CD14-positive monocyte (primary cell): ENCODE results near the gene RASGRP3. TPM values are rescaled to one million over a fixed set of nuclear protein-coding genes. Genes with fewer than 3 reads are reported as not detected.

ENCODE experiments used
- DNase-seq, 3 donors: peaks; one replicate each; pipeline ENCODE4 v3.0.0-alpha.2; 2011 to 2022
- H2AFZ ChIP-seq: 2 replicates; pipeline ENCODE4 v1.6.0; 2012; ENCODE audit warnings: mild to moderate bottlenecking, low read depth, low read length, inconsistent platforms; ENCODE audit not compliant: insufficient read depth, poor library complexity, severe bottlenecking
- H3K27ac ChIP-seq, 2 donors: 1 replicate in 1 of 2; 2 replicates in 1 of 2; pipeline ENCODE4 v1.5.1; 2012 to 2013; ENCODE audit warnings: low read length in 2 of 2, control low read depth in 1 of 2, inconsistent platforms in 1 of 2, low read depth in 1 of 2, mild to moderate bottlenecking in 1 of 2
- H3K27me3 ChIP-seq, 2 donors: one replicate each; pipeline versions ENCODE4 v1.6.0 to v1.6.1; 2011 to 2013; ENCODE audit warnings: low read length in 2 of 2; ENCODE audit not compliant: control insufficient read depth in 2 of 2, insufficient read depth in 2 of 2
- H3K36me3 ChIP-seq, 2 donors: replicated peaks in 1 of 2; 1 replicate in 1 of 2; 2 replicates in 1 of 2; pipeline versions ENCODE4 v1.5.1 to v1.6.1; 2012 to 2013; ENCODE audit warnings: low read length in 2 of 2, control low read depth in 1 of 2, inconsistent platforms in 1 of 2, mild to moderate bottlenecking in 1 of 2; ENCODE audit not compliant: insufficient read depth in 2 of 2, control insufficient read depth in 1 of 2
- H3K4me1 ChIP-seq, 2 donors: 1 replicate in 1 of 2; 2 replicates in 1 of 2; pipeline versions ENCODE4 v1.5.1 to v1.6.1; 2012 to 2013; ENCODE audit warnings: low read length in 2 of 2, control low read depth in 1 of 2, inconsistent platforms in 1 of 2, mild to moderate bottlenecking in 1 of 2, moderate library complexity in 1 of 2; ENCODE audit not compliant: insufficient read depth in 2 of 2, control insufficient read depth in 1 of 2
- H3K4me2 ChIP-seq: replicated peaks from 2 replicates; pipeline ENCODE3; 2012; ENCODE audit warnings: low read length, moderate library complexity, mild to moderate bottlenecking; ENCODE audit not compliant: poor library complexity, severe bottlenecking; ENCODE audit errors: extremely low read depth
- H3K4me3 ChIP-seq, 3 experiments: fragments of 200-600 bp in 1 of 3; sonication (generic) in 1 of 3; replicated peaks in 1 of 3; 1 replicate in 2 of 3; 2 replicates in 1 of 3; pipeline ENCODE4 v1.5.1; 2011 to 2013; ENCODE audit warnings: low read length in 3 of 3, mild to moderate bottlenecking in 3 of 3, control low read depth in 2 of 3, low read depth in 2 of 3, inconsistent platforms in 1 of 3, moderate library complexity in 1 of 3
- H3K79me2 ChIP-seq: 2 replicates; pipeline ENCODE4 v1.6.0; 2012; ENCODE audit warnings: mild to moderate bottlenecking, control low read depth, inconsistent platforms, low read length, moderate library complexity; ENCODE audit not compliant: insufficient read depth
- H3K9ac ChIP-seq: 2 replicates; pipeline ENCODE4 v1.6.0; 2017; ENCODE audit warnings: low read length, mild to moderate bottlenecking; ENCODE audit not compliant: insufficient read depth, poor library complexity, severe bottlenecking
- H3K9me3 ChIP-seq, 2 donors: replicated peaks in 1 of 2; 1 replicate in 1 of 2; 2 replicates in 1 of 2; pipeline versions ENCODE4 v1.5.1 to v1.6.1; 2012 to 2013; ENCODE audit warnings: low read length in 2 of 2, control low read depth in 1 of 2; ENCODE audit not compliant: control insufficient read depth in 1 of 2, insufficient read depth in 1 of 2
- H4K20me1 ChIP-seq: 2 replicates; pipeline ENCODE4 v1.6.0; 2012; ENCODE audit warnings: mild to moderate bottlenecking, low read length, control low read depth, moderate library complexity; ENCODE audit not compliant: insufficient read depth
- H3K27ac Mint-ChIP-seq, 7 donors: one replicate each; pipeline ENCODE4 v1.8.0; 2020; ENCODE audit warnings: mild to moderate bottlenecking in 7 of 7, mixed read lengths in 7 of 7, moderate library complexity in 6 of 7, inconsistent platforms in 2 of 7
- H3K27me3 Mint-ChIP-seq, 3 donors: one replicate each; pipeline ENCODE4 v1.8.0; 2021 to 2022; ENCODE audit warnings: low read depth in 3 of 3, mild to moderate bottlenecking in 3 of 3, mixed read lengths in 3 of 3, moderate library complexity in 3 of 3, inconsistent platforms in 1 of 3
- H3K36me3 Mint-ChIP-seq, 2 donors: one replicate each; pipeline ENCODE4 v1.8.0; 2020; ENCODE audit warnings: mixed read lengths in 2 of 2, inconsistent platforms in 1 of 2, mild to moderate bottlenecking in 1 of 2
- H3K4me1 Mint-ChIP-seq: one replicate; pipeline ENCODE4 v1.8.0; 2020; ENCODE audit warnings: mild to moderate bottlenecking, mixed read lengths
- H3K4me3 Mint-ChIP-seq, 2 donors: one replicate each; pipeline ENCODE4 v1.8.0; 2020; ENCODE audit warnings: mild to moderate bottlenecking in 2 of 2, mixed read lengths in 2 of 2, moderate library complexity in 1 of 2
- H3K9me3 Mint-ChIP-seq, 7 donors: one replicate each; pipeline ENCODE4 v1.8.0; 2020 to 2022; ENCODE audit warnings: mixed read lengths in 7 of 7, mild to moderate bottlenecking in 6 of 7, moderate library complexity in 6 of 7, inconsistent platforms in 2 of 7
- CTCF ChIP-seq: fragments of 200-600 bp; IDR thresholded peaks from one replicate; pipeline ENCODE4 v1.8.0; 2022; ENCODE audit warnings: antibody characterized with exemption, mild to moderate bottlenecking
- WGBS: methylation state at CpG from one replicate; pipeline ENCODE4 v1.1.5; 2013; ENCODE audit warnings: missing lambda C conversion rate; ENCODE audit not compliant: insufficient coverage; 5-methylcytosine and 5-hydroxymethylcytosine counted together
- intact Hi-C, 2 donors: fragments of 100-400 bp; cut with micrococcal nuclease; formaldehyde crosslinking; loops; one replicate each; pipeline versions ENCODE4 v1.15.0 to v1.15.1; 2023
- polyA plus RNA-seq, 3 donors: library from polyadenylated mRNA; depleted of rRNA in 1 of 3; unstranded in 2 of 3; stranded (reverse) in 1 of 3; fragments of 300-500 nt in 2 of 3; fragments of >200 nt in 1 of 3; fragmentation: Illumina TruSeq in 2 of 3; gene quantifications; 1 replicate in 2 of 3; 2 replicates in 1 of 3; pipeline ENCODE4 v1.2.3, GENCODE V29; 2012 to 2021

RASGRP3 gene
- polyA plus RNA-seq, 3 donors: 0.62 to 0.89 (median 0.84) TPM

GRCh38 chr2:33451214-33451613 lies 25.2 kb upstream of the RASGRP3 start:
- intact Hi-C loops: no loop called here
- Mint-ChIP-seq H3K4me3 (no peak overlapping the region), H3K27me3 (peaks cover 0 to 4% (median 0%) of the 10 kb centered on the region in 3 donors), H3K9me3 (peaks cover 6 to 26% (median 15%) of the 10 kb centered on the region in 7 donors), H3K27ac (no peak overlapping the region), H3K4me1 (peaks cover 13% of the 10 kb centered on the region), H3K36me3 (peaks cover 0 to 3% of the 10 kb centered on the region in 2 donors)
- no peak overlapping the region for H3K27ac ChIP-seq
- H2AFZ ChIP-seq: no peak overlapping the region
- H3K9me3 ChIP-seq: peaks cover 7 to 8% of the 10 kb centered on the region in 2 donors
- DNase-seq: no peak
- H3K4me1 ChIP-seq: peaks cover 0 to 7% of the 10 kb centered on the region in 2 donors
- no peaks in the 10 kb centered on the region for H3K36me3 ChIP-seq
- WGBS: no CpG with 5 or more reads among the region's 1 CpG
- H3K79me2 ChIP-seq: no peaks in the 10 kb centered on the region
- no peak for TF ChIP-seq CTCF
- no peaks in the 10 kb centered on the region for H4K20me1 ChIP-seq
- no peak overlapping the region for H3K9ac ChIP-seq
- H3K4me3 ChIP-seq: no peak overlapping the region
- H3K4me2 ChIP-seq: no peak overlapping the region
- no peaks in the 10 kb centered on the region for H3K27me3 ChIP-seq

GRCh38 chr2:33451825-33452224 lies 24.6 kb upstream of the RASGRP3 start:
- Mint-ChIP-seq H3K4me3 (no peak overlapping the region), H3K4me1 (peaks cover 13% of the 10 kb centered on the region), H3K9me3 (peaks cover 6 to 26% (median 13%) of the 10 kb centered on the region in 7 donors), H3K27ac (no peak overlapping the region), H3K36me3 (peaks cover 0 to 3% of the 10 kb centered on the region in 2 donors), H3K27me3 (peaks cover 0 to 4% (median 0%) of the 10 kb centered on the region in 3 donors)
- Histone ChIP-seq H3K27me3 (no peaks in the 10 kb centered on the region), H3K27ac (no peak overlapping the region), H3K4me3 (no peak overlapping the region), H2AFZ (no peak overlapping the region), H3K9me3 (peaks cover 7 to 8% of the 10 kb centered on the region in 2 donors), H3K4me2 (no peak overlapping the region), H3K9ac (no peak overlapping the region), H3K79me2 (no peaks in the 10 kb centered on the region), H4K20me1 (no peaks in the 10 kb centered on the region), H3K36me3 (no peaks in the 10 kb centered on the region), H3K4me1 (peaks cover 0 to 7% of the 10 kb centered on the region in 2 donors)
- no peak for TF ChIP-seq CTCF
- no CpG with 5 or more reads among the region's 1 CpG for WGBS
- intact Hi-C loops: no loop called here
- DNase-seq: no peak
